MM.1S (cell line): ENCODE measurements around the gene SPEM1.

ENCODE experiments used
- DNase-seq: peaks from one replicate; pipeline ENCODE4 v3.0.0-alpha.2; 2015
- H2AFZ ChIP-seq: fragments of 300-600 bp; sonication (generic); 2 replicates; pipeline ENCODE4 v1.6.0; 2016; ENCODE audit warnings: antibody characterized with exemption, low read length
- H3F3A ChIP-seq: fragments of 300-600 bp; sonication (generic); 2 replicates; pipeline ENCODE4 v1.6.1; 2016; ENCODE audit warnings: mild to moderate bottlenecking, antibody characterized with exemption, low read length, moderate library complexity, mixed read lengths; ENCODE audit not compliant: insufficient read depth
- H3K27ac ChIP-seq: fragments of 300-600 bp; sonication (generic); 2 replicates; pipeline ENCODE4 v1.5.1; 2016; ENCODE audit warnings: mild to moderate bottlenecking, low read length
- H3K27me3 ChIP-seq: fragments of 300-600 bp; sonication (generic); replicated peaks from 2 replicates; pipeline ENCODE4 v1.6.0; 2016; ENCODE audit warnings: low read length; ENCODE audit not compliant: insufficient read depth
- H3K36me3 ChIP-seq: fragments of 300-600 bp; sonication (generic); replicated peaks from 2 replicates; pipeline ENCODE4 v1.6.1; 2016; ENCODE audit warnings: mild to moderate bottlenecking, low read length, mixed read lengths; ENCODE audit not compliant: insufficient read depth
- H3K4me1 ChIP-seq: fragments of 300-600 bp; sonication (generic); 2 replicates; pipeline ENCODE4 v1.6.1; 2016; ENCODE audit warnings: low read length, mixed read lengths
- H3K4me2 ChIP-seq: fragments of 300-600 bp; sonication (generic); 2 replicates; pipeline ENCODE4 v1.6.0; 2016; ENCODE audit warnings: low read depth, low read length
- H3K4me3 ChIP-seq: fragments of 300-600 bp; sonication (generic); 2 replicates; pipeline ENCODE4 v1.5.1; 2016; ENCODE audit warnings: low read length, mixed read lengths
- H3K79me2 ChIP-seq: fragments of 300-600 bp; sonication (generic); 2 replicates; pipeline ENCODE4 v1.6.1; 2016; ENCODE audit warnings: mixed run types, low read length, mixed read lengths
- H3K9ac ChIP-seq: fragments of 300-600 bp; sonication (generic); 2 replicates; pipeline ENCODE4 v1.6.1; 2016; ENCODE audit warnings: low read length, mixed read lengths
- H3K9me2 ChIP-seq: fragments of 300-600 bp; sonication (generic); replicated peaks from 2 replicates; pipeline ENCODE4 v1.6.1; 2016; ENCODE audit warnings: mild to moderate bottlenecking, low read length, mixed read lengths; ENCODE audit not compliant: insufficient read depth
- H3K9me3 ChIP-seq: fragments of 300-600 bp; sonication (generic); replicated peaks from 2 replicates; pipeline ENCODE4 v1.6.1; 2016; ENCODE audit warnings: mild to moderate bottlenecking, low read length, mixed read lengths; ENCODE audit not compliant: insufficient read depth
- H4K20me1 ChIP-seq: fragments of 300-600 bp; sonication (generic); 2 replicates; pipeline ENCODE4 v1.6.1; 2016; ENCODE audit warnings: mild to moderate bottlenecking, low read length, moderate library complexity, mixed read lengths; ENCODE audit not compliant: insufficient read depth
- CTCF ChIP-seq: fragments of 300-600 bp; sonication (generic); IDR thresholded peaks from 2 replicates; pipeline ENCODE4 v1.5.1; 2016; ENCODE audit warnings: antibody characterized with exemption, low read length, mixed read lengths
- EZH2 ChIP-seq: fragments of 300-600 bp; sonication (generic); optimal IDR thresholded peaks from 2 replicates; pipeline ENCODE3; 2017; ENCODE audit warnings: low read depth, mild to moderate bottlenecking, antibody characterized with exemption, low read length, mixed read lengths
- EZH2phosphoT487 ChIP-seq: fragments of 300-600 bp; sonication (generic); IDR thresholded peaks from 2 replicates; pipeline ENCODE4 v1.6.1; 2018; ENCODE audit warnings: antibody characterized with exemption, low read length

Gene SPEM1

GRCh38 chr17:7404737-7405349 is 15.3 kb upstream of the SPEM1 start:
- H3K9me3 ChIP-seq = no peaks in the 10 kb centered on the region
- H3K4me1 ChIP-seq = peaks cover 4% of the 10 kb centered on the region; the same call in 1 of the 2 replicates
- DNase-seq = no peak
- H3K9ac ChIP-seq = peak overlapping the region; percentile 52; the same call in 1 of the 2 replicates
- H3K4me2 ChIP-seq = peak overlapping the region; percentile 86
- H3F3A ChIP-seq = no peaks in the 10 kb centered on the region
- no peak overlapping the region for H3K27ac ChIP-seq
- no peaks in the 10 kb centered on the region for H3K36me3 ChIP-seq
- peak overlapping the region; percentile 69 for H3K4me3 ChIP-seq
- peak overlapping the region; percentile 72 for H2AFZ ChIP-seq
- TF ChIP-seq CTCF (no peak), EZH2phosphoT487 (no peak), EZH2 (no peak)
- H3K27me3 ChIP-seq = peaks cover 36% of the 10 kb centered on the region
- no peaks in the 10 kb centered on the region; the same call in 1 of the 2 replicates for H3K79me2 ChIP-seq
- H3K9me2 ChIP-seq = no peaks in the 10 kb centered on the region
- no peaks in the 10 kb centered on the region for H4K20me1 ChIP-seq

- H3K36me3 ChIP-seq = no peaks in the 10 kb centered on the region
- H3K9me2 ChIP-seq = no peaks in the 10 kb centered on the region
- H3K9me3 ChIP-seq = no peaks in the 10 kb centered on the region
- TF ChIP-seq CTCF = no peak
- TF ChIP-seq EZH2 = no peak
- no peak for TF ChIP-seq EZH2phosphoT487
- no peaks in the 10 kb centered on the region; the same call in 1 of the 2 replicates for H3K79me2 ChIP-seq
- H3F3A ChIP-seq = no peaks in the 10 kb centered on the region
- H3K4me1 ChIP-seq = peaks cover 4% of the 10 kb centered on the region; the same call in 1 of the 2 replicates
- H3K4me3 ChIP-seq = peak overlapping the region; percentile 69
- no peak for DNase-seq
- no peaks in the 10 kb centered on the region for H4K20me1 ChIP-seq
- H3K4me2 ChIP-seq = peak overlapping the region; percentile 86; the same call in 1 of the 2 replicates
- no peak overlapping the region for H3K27ac ChIP-seq
- no peak overlapping the region for H3K9ac ChIP-seq
- peaks cover 43% of the 10 kb centered on the region for H3K27me3 ChIP-seq
- peak overlapping the region; percentile 72 for H2AFZ ChIP-seq
These were observed 14.5 kb upstream of the SPEM1 start for GRCh38 chr17:7405350-7406234.

- no peaks in the 10 kb centered on the region; the same call in 1 of the 2 replicates for H3K79me2 ChIP-seq
- no peak overlapping the region for H2AFZ ChIP-seq
- peaks cover 50% of the 10 kb centered on the region for H3K27me3 ChIP-seq
- H3F3A ChIP-seq = no peaks in the 10 kb centered on the region
- DNase-seq = no peak
- H3K9me3 ChIP-seq = no peaks in the 10 kb centered on the region
- no peak overlapping the region for H3K27ac ChIP-seq
- H3K9ac ChIP-seq = no peak overlapping the region
- no peaks in the 10 kb centered on the region for H3K9me2 ChIP-seq
- H3K4me3 ChIP-seq = no peak overlapping the region
- no peak overlapping the region for H3K4me2 ChIP-seq
- TF ChIP-seq EZH2phosphoT487 = no peak
- TF ChIP-seq EZH2 = no peak
- no peak for TF ChIP-seq CTCF
- no peaks in the 10 kb centered on the region for H4K20me1 ChIP-seq
- peaks cover 4% of the 10 kb centered on the region; the same call in 1 of the 2 replicates for H3K4me1 ChIP-seq
- no peaks in the 10 kb centered on the region for H3K36me3 ChIP-seq
These were observed 13.8 kb upstream of the SPEM1 start for GRCh38 chr17:7406235-7406825.
